ENCODE results near the gene SERINC3. TPM values are rescaled to one million over a fixed set of nuclear protein-coding genes. Genes with fewer than 3 reads are reported as not detected.

The SERINC3 gene
- total RNA-seq, 1 donor from 2014 or later: 82.8 TPM

- Mint-ChIP-seq H3K4me3 (ENCODE audit: unreplicated experiment) (no peak overlapping the region), H3K27me3 (ENCODE audit: unreplicated experiment) (peaks cover under 1% of the 10 kb centered on the region), H3K27ac (ENCODE audit: unreplicated experiment) (no peak overlapping the region), H3K36me3 (ENCODE audit: low read depth, unreplicated experiment) (no peaks in the 10 kb centered on the region), H3K9me3 (ENCODE audit: unreplicated experiment) (no peaks in the 10 kb centered on the region), H3K4me1 (ENCODE audit: unreplicated experiment) (peaks cover 3% of the 10 kb centered on the region)
- no peak for DNase-seq (ENCODE audit: low spot score)
- TF ChIP-seq CTCF (IDR thresholded peaks at IDR 0.05; ENCODE audit: unreplicated experiment): no peak
These were observed 22.4 kb upstream of the SERINC3 start for GRCh38 chr20:44544263-44544662.

GRCh38 chr20:44543358-44543757 lies 21.5 kb upstream of the SERINC3 start:
- no peak for TF ChIP-seq CTCF (IDR thresholded peaks at IDR 0.05; ENCODE audit: unreplicated experiment)
- Mint-ChIP-seq H3K9me3 (ENCODE audit: unreplicated experiment) (no peaks in the 10 kb centered on the region), H3K27ac (ENCODE audit: unreplicated experiment) (no peak overlapping the region)

DNA sequence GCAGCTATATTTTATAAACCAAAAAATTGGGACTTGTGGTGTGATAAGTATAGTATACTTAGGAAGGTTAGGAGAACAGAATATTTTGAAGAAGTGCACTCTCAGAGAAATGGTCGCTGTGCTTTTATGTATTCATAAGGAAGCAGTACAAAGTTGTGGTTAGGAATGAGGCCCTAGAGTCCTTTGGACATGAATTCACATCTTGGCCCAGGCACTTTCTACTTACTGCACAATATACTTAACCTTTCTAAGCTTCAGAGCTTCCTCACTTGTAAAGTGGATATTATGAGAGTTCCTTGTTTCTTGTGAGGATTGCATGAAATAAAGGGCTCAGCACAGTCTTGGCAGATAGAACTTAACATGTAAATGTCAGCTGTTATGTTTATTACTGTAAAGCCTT lies 21.0 kb upstream of the SERINC3 start:
- no peak for TF ChIP-seq CTCF (IDR thresholded peaks at IDR 0.05; ENCODE audit: unreplicated experiment)
- Mint-ChIP-seq H3K9me3 (ENCODE audit: unreplicated experiment) (no peaks in the 10 kb centered on the region), H3K27me3 (ENCODE audit: unreplicated experiment) (no peaks in the 10 kb centered on the region), H3K4me3 (ENCODE audit: unreplicated experiment) (no peak overlapping the region), H3K4me1 (ENCODE audit: unreplicated experiment) (peaks cover 3% of the 10 kb centered on the region), H3K27ac (ENCODE audit: unreplicated experiment) (no peak overlapping the region), H3K36me3 (ENCODE audit: low read depth, unreplicated experiment) (no peaks in the 10 kb centered on the region)
- no peak for DNase-seq (ENCODE audit: low spot score)

More at GRCh38 chr20:44543358-44543757, 21.5 kb upstream of the SERINC3 start:
- Mint-ChIP-seq H3K4me1 (ENCODE audit: unreplicated experiment) (peaks cover 3% of the 10 kb centered on the region), H3K36me3 (ENCODE audit: low read depth, unreplicated experiment) (no peaks in the 10 kb centered on the region), H3K27me3 (ENCODE audit: unreplicated experiment) (no peaks in the 10 kb centered on the region), H3K4me3 (ENCODE audit: unreplicated experiment) (no peak overlapping the region)
- DNase-seq (ENCODE audit: low spot score): no peak

DNA sequence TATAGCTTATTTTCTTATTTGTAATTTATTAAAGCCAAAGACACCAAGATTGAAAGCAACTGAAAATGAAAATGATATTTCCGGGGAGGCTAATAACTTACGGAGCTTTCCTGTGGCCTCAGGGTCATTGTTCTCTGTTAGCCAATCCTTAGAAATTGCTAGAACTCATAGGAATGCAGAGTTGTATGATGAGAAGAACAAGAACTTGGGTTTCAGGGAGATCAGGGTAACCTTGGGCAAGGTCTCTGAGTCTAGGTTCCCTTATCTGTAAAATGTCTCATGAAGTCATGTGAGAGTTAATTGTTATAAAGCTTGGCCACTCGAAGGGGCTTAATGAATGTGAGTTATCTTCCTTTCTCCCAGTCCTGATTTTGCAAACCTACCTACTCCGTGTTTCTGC lies 20.1 kb upstream of the SERINC3 start:
- H3K36me3 Mint-ChIP-seq (ENCODE audit: low read depth, unreplicated experiment): no peaks in the 10 kb centered on the region
- peaks cover 3% of the 10 kb centered on the region for H3K4me1 Mint-ChIP-seq (ENCODE audit: unreplicated experiment)
- DNase-seq (ENCODE audit: low spot score): no peak
- H3K27ac Mint-ChIP-seq (ENCODE audit: unreplicated experiment): no peak overlapping the region
- no peak for TF ChIP-seq CTCF (IDR thresholded peaks at IDR 0.05; ENCODE audit: unreplicated experiment)
- H3K4me3 Mint-ChIP-seq (ENCODE audit: unreplicated experiment): no peak overlapping the region
- H3K27me3 Mint-ChIP-seq (ENCODE audit: unreplicated experiment): no peaks in the 10 kb centered on the region
- no peaks in the 10 kb centered on the region for H3K9me3 Mint-ChIP-seq (ENCODE audit: unreplicated experiment)

GRCh38 chr20:44540834-44541233 lies 19.0 kb upstream of the SERINC3 start:
- Mint-ChIP-seq H3K27me3 (ENCODE audit: unreplicated experiment) (no peaks in the 10 kb centered on the region), H3K4me1 (ENCODE audit: unreplicated experiment) (peaks cover 10% of the 10 kb centered on the region), H3K9me3 (ENCODE audit: unreplicated experiment) (no peaks in the 10 kb centered on the region), H3K4me3 (ENCODE audit: unreplicated experiment) (no peak overlapping the region), H3K36me3 (ENCODE audit: low read depth, unreplicated experiment) (no peaks in the 10 kb centered on the region), H3K27ac (ENCODE audit: unreplicated experiment) (no peak overlapping the region)
- TF ChIP-seq CTCF (IDR thresholded peaks at IDR 0.05; ENCODE audit: unreplicated experiment): no peak
- no peak for DNase-seq (ENCODE audit: low spot score)

Data from endothelial cell (in vitro differentiated cells).